AG04450 (cell line): Measurements from ENCODE around the gene WDFY1. TPM values are rescaled to one million over a fixed set of nuclear protein-coding genes. Genes with fewer than 3 reads are reported as not detected.

ENCODE experiments used
- CTCF ChIA-PET: fragments of 300-600, 350-600 bp; formaldehyde crosslinking; extraction: SDS; loops from one replicate; lab custom pipeline; 2022; ENCODE audit warnings: antibody characterized with exemption, inconsistent platforms; lab: Charles Lee
- POLR2A ChIA-PET: fragments of 350-600 bp; formaldehyde crosslinking; extraction: SDS; loops from one replicate; lab custom pipeline; 2021; ENCODE audit warnings: antibody characterized with exemption, inconsistent platforms; lab: Yijun Ruan, JAX
- DNase-seq: peaks from one replicate; pipeline ENCODE4 v3.0.0-alpha.2; 2011; ENCODE audit warnings: low read depth, low spot score
- H3K27ac ChIP-seq: one replicate; pipeline ENCODE4 v1.5.1; 2012; ENCODE audit warnings: low read depth, low read length, control low read depth
- H3K27me3 ChIP-seq: one replicate; pipeline ENCODE4 v1.6.0; 2012; ENCODE audit warnings: low read length; ENCODE audit not compliant: control insufficient read depth, insufficient read depth
- H3K4me3 ChIP-seq: 2 replicates; pipeline ENCODE4 v1.5.1; 2011; ENCODE audit warnings: mild to moderate bottlenecking, low read depth, low read length, control low read depth
- H3K9me3 ChIP-seq: 2 replicates; pipeline ENCODE4 v1.5.1; 2012; ENCODE audit warnings: low read length; ENCODE audit not compliant: control insufficient read depth, insufficient read depth
- CTCF ChIP-seq: IDR thresholded peaks from 2 replicates; pipeline ENCODE4 v1.5.1; 2011; ENCODE audit warnings: low read depth, low read length, control low read depth, inconsistent platforms
- polyA plus RNA-seq: library from polyadenylated mRNA; depleted of rRNA; stranded (reverse); fragments of >200 nt; gene quantifications from 2 replicates; pipeline ENCODE4 v1.2.3, GENCODE V29; 2011

The WDFY1 gene
- polyA plus RNA-seq, 1 experiment = 74.8 TPM

GRCh38 chr2:223854741-223855140, 90.4 kb downstream of the WDFY1 start:
- ChIA-PET POLR2A (no interaction called here), CTCF (no interaction called here)
- Histone ChIP-seq H3K27ac (no peak overlapping the region), H3K4me3 (no peak overlapping the region), H3K27me3 (no peaks in the 10 kb centered on the region), H3K9me3 (peaks cover 4% of the 10 kb centered on the region; the same call in 1 of the 2 replicates)
- TF ChIP-seq CTCF = no peak
- no peak for DNase-seq

- CTCF ChIA-PET = interaction anchor here (1.1 to 1.4 kb wide), 2 partner anchors 15 to 606 kb away, joined by 3 read pairs; no protein-coding TSS in a partner anchor
Observed at GRCh38 chr2:223853425-223853837, 91.7 kb downstream of the WDFY1 start.

GRCh38 chr2:223852281-223852795, 92.8 kb downstream of the WDFY1 start:
- CTCF ChIA-PET = interaction anchor here (1.4 kb wide), 1 partner anchor 14 kb away, joined by 3 read pairs; no protein-coding TSS in a partner anchor
- no peak for DNase-seq

More at GRCh38 chr2:223853425-223853837, 91.7 kb downstream of the WDFY1 start:
- H3K27me3 ChIP-seq = no peaks in the 10 kb centered on the region
- no peak for DNase-seq
- no peak overlapping the region for H3K27ac ChIP-seq
- no peak overlapping the region for H3K4me3 ChIP-seq
- H3K9me3 ChIP-seq = peaks cover 4% of the 10 kb centered on the region; the same call in 1 of the 2 replicates
- TF ChIP-seq CTCF = no peak
- POLR2A ChIA-PET = interaction anchor here (0.6 kb wide), 1 partner anchor 13 kb away, joined by 3 read pairs; no protein-coding TSS in a partner anchor

GRCh38 chr2:223847410-223847809, 97.7 kb downstream of the WDFY1 start:
- CTCF ChIA-PET = interaction anchor here (0.6 to 1.5 kb wide), 2 partner anchors 21 to 49 kb away, joined by 3 to 5 read pairs; no protein-coding TSS in a partner anchor
- POLR2A ChIA-PET = no interaction called here
- Histone ChIP-seq H3K27me3 (no peaks in the 10 kb centered on the region), H3K9me3 (peaks cover 4% of the 10 kb centered on the region; the same call in 1 of the 2 replicates), H3K4me3 (no peak overlapping the region), H3K27ac (no peak overlapping the region)
- TF ChIP-seq CTCF = no peak
- DNase-seq = no peak

More at GRCh38 chr2:223852281-223852795, 92.8 kb downstream of the WDFY1 start:
- POLR2A ChIA-PET = no interaction called here
- no peak overlapping the region for H3K27ac ChIP-seq
- H3K9me3 ChIP-seq = peaks cover 4% of the 10 kb centered on the region; the same call in 1 of the 2 replicates
- no peak for TF ChIP-seq CTCF
- H3K4me3 ChIP-seq = no peak overlapping the region
- no peaks in the 10 kb centered on the region for H3K27me3 ChIP-seq

- POLR2A ChIA-PET = interaction anchor here (0.6 to 1.0 kb wide), 3 partner anchors 13 to 117 kb away, joined by 3 to 6 read pairs (median 3); no protein-coding TSS in a partner anchor
- Histone ChIP-seq H3K9me3 (peaks cover 4% of the 10 kb centered on the region; the same call in 1 of the 2 replicates), H3K27me3 (no peaks in the 10 kb centered on the region), H3K4me3 (no peak overlapping the region), H3K27ac (peak overlapping the region; percentile 62)
- no peak for TF ChIP-seq CTCF
- CTCF ChIA-PET = no interaction called here
- no peak for DNase-seq
Observed at GRCh38 chr2:223846515-223846914, 98.6 kb downstream of the WDFY1 start.
